Natural killer cell (primary cell): ENCODE measurements around the gene RAB30. TPM values are rescaled to one million over a fixed set of nuclear protein-coding genes. Genes with fewer than 3 reads are reported as not detected.

ENCODE experiments used
- ATAC-seq, 3 donors: fragments of 150-1000 bp in 2 of 3; fragments of 200-7000 bp in 1 of 3; cut with Tn5 transposase; 1 replicate in 1 of 3; 2 replicates in 2 of 3; pipeline ENCODE4 v1.10.0; 2021; ENCODE audit warnings: mild to moderate bottlenecking in 2 of 3, moderate library complexity in 2 of 3
- DNase-seq, 2 donors: peaks; one replicate each; pipeline versions ENCODE4 v3.0.0 to v3.0.0-alpha.2; 2013 to 2021; ENCODE audit warnings: mixed read lengths in 1 of 2
- H3K27ac ChIP-seq: one replicate; pipeline ENCODE4 v1.5.1; 2013; ENCODE audit warnings: mild to moderate bottlenecking, low read length
- H3K27me3 ChIP-seq: one replicate; pipeline ENCODE4 v1.6.1; 2013; ENCODE audit warnings: low read length; ENCODE audit not compliant: control insufficient read depth, insufficient read depth
- H3K36me3 ChIP-seq: one replicate; pipeline ENCODE4 v1.6.1; 2013; ENCODE audit warnings: low read length; ENCODE audit not compliant: control insufficient read depth, insufficient read depth
- H3K4me1 ChIP-seq: one replicate; pipeline ENCODE4 v1.6.1; 2013; ENCODE audit warnings: low read length; ENCODE audit not compliant: control insufficient read depth, insufficient read depth
- H3K4me3 ChIP-seq: one replicate; pipeline ENCODE4 v1.5.1; 2013; ENCODE audit warnings: low read length
- H3K9me3 ChIP-seq: one replicate; pipeline ENCODE4 v1.6.1; 2013; ENCODE audit warnings: low read length; ENCODE audit not compliant: control insufficient read depth, insufficient read depth
- H3K27ac Mint-ChIP-seq, 2 donors: one replicate each; pipeline ENCODE4 v1.8.0; 2022; ENCODE audit warnings: mild to moderate bottlenecking in 2 of 2, mixed read lengths in 2 of 2, moderate library complexity in 1 of 2
- H3K27me3 Mint-ChIP-seq, 2 donors: one replicate each; pipeline ENCODE4 v1.8.0; 2022; ENCODE audit warnings: low read depth in 2 of 2, mixed read lengths in 2 of 2
- H3K36me3 Mint-ChIP-seq: one replicate; pipeline ENCODE4 v1.8.0; 2022; ENCODE audit warnings: mixed read lengths
- H3K4me1 Mint-ChIP-seq, 2 donors: one replicate each; pipeline ENCODE4 v1.8.0; 2022; ENCODE audit warnings: mixed read lengths in 2 of 2
- H3K4me3 Mint-ChIP-seq: one replicate; pipeline ENCODE4 v1.8.0; 2022; ENCODE audit warnings: mild to moderate bottlenecking, moderate library complexity, mixed read lengths
- H3K9me3 Mint-ChIP-seq, 2 donors: one replicate each; pipeline ENCODE4 v1.8.0; 2022; ENCODE audit warnings: mixed read lengths in 2 of 2
- WGBS: methylation state at CpG from one replicate; pipeline ENCODE4 v1.1.7; 2013; ENCODE audit warnings: missing lambda C conversion rate; ENCODE audit not compliant: insufficient coverage; 5-methylcytosine and 5-hydroxymethylcytosine counted together
- intact Hi-C: fragments of 100-400 bp; cut with micrococcal nuclease; formaldehyde crosslinking; loops from one replicate; pipeline ENCODE4 v1.14.2; 2022
- total RNA-seq, 4 donors: library from RNA; stranded (reverse); fragments of 120-200 nt in 1 of 4; gene quantifications; one replicate each; pipeline versions ENCODE4 v1.2.3 to v1.2.4, GENCODE V29; 2013 to 2022
- TF ChIP-seq, protein P1 (sequence below): fragments of 200-600 bp; IDR thresholded peaks from one replicate; pipeline ENCODE4 v1.8.0; 2022; ENCODE audit warnings: antibody characterized with exemption

Gene RAB30
- total RNA-seq, 3 donors from 2014 or later (not counting 1 experiment from before 2014, with no cell fraction given): 10.2 to 23.3 (median 20.5) TPM

DNA sequence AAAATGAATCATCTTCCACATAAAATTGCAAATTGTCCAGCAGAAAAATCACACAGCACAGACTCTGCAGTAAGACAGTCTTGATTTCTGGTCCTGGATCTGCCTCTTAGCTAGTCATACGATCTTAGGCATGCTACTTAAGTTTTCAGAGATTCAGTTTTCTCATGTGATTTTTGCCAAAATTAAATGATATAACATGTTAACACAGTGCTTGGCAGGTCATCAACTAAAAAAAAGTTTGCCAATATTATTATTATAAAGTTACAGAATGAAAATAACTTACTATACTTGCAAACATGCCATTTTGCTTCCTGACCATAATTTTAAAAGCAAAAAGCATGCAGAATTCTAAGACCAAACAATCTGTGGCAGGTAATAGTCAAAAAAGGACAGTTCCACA is 15.1 kb downstream of the RAB30 start:
- Mint-ChIP-seq H3K27me3 (no peaks in the 10 kb centered on the region), H3K9me3 (no peaks in the 10 kb centered on the region), H3K27ac (no peak overlapping the region), H3K36me3 (no peaks in the 10 kb centered on the region), H3K4me3 (no peak overlapping the region), H3K4me1 (peaks cover 19 to 27% of the 10 kb centered on the region in 2 donors)
- no peak for DNase-seq
- intact Hi-C loops: no loop called here
- peaks cover 11% of the 10 kb centered on the region for H3K4me1 ChIP-seq
- H3K36me3 ChIP-seq: no peaks in the 10 kb centered on the region
- 100% methylated on average over 1 of the region's 1 CpG for WGBS
- no peak overlapping the region for H3K4me3 ChIP-seq
- H3K27me3 ChIP-seq: no peaks in the 10 kb centered on the region
- ATAC-seq: no peak
- H3K9me3 ChIP-seq: no peaks in the 10 kb centered on the region
- H3K27ac ChIP-seq: no peak overlapping the region
- TF ChIP-seq, protein P1, sequence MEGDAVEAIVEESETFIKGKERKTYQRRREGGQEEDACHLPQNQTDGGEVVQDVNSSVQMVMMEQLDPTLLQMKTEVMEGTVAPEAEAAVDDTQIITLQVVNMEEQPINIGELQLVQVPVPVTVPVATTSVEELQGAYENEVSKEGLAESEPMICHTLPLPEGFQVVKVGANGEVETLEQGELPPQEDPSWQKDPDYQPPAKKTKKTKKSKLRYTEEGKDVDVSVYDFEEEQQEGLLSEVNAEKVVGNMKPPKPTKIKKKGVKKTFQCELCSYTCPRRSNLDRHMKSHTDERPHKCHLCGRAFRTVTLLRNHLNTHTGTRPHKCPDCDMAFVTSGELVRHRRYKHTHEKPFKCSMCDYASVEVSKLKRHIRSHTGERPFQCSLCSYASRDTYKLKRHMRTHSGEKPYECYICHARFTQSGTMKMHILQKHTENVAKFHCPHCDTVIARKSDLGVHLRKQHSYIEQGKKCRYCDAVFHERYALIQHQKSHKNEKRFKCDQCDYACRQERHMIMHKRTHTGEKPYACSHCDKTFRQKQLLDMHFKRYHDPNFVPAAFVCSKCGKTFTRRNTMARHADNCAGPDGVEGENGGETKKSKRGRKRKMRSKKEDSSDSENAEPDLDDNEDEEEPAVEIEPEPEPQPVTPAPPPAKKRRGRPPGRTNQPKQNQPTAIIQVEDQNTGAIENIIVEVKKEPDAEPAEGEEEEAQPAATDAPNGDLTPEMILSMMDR: no peak

DNA sequence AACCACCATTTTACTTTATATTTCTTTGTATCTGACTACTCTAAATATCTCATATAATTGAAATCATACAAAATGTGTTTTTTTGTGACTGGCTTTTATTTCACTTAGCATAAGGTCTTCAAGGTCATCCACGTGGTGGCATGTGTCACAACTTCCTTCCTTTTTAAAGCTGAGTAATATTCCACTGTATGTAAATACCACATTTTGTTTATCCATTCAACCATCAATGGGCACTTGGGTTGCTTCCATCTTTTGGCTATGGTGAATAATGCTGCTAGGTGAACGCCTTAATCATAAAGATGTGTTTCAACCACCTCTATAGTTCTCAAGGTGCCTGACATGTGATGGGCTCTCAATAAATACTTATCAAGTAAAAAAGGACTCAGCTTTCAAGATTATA is 15.5 kb downstream of the RAB30 start:
- Mint-ChIP-seq H3K4me1 (peaks cover 19 to 27% of the 10 kb centered on the region in 2 donors), H3K27me3 (no peaks in the 10 kb centered on the region), H3K4me3 (no peak overlapping the region), H3K27ac (no peak overlapping the region), H3K36me3 (no peaks in the 10 kb centered on the region), H3K9me3 (no peaks in the 10 kb centered on the region)
- H3K4me1 ChIP-seq: peaks cover 11% of the 10 kb centered on the region
- H3K9me3 ChIP-seq: no peaks in the 10 kb centered on the region
- no peaks in the 10 kb centered on the region for H3K36me3 ChIP-seq
- 0% methylated on average over 1 of the region's 2 CpGs for WGBS
- no peaks in the 10 kb centered on the region for H3K27me3 ChIP-seq
- intact Hi-C loops: no loop called here
- no peak overlapping the region for H3K4me3 ChIP-seq
- TF ChIP-seq, protein P1: no peak
- no peak for ATAC-seq
- no peak for DNase-seq
- no peak overlapping the region for H3K27ac ChIP-seq

DNA sequence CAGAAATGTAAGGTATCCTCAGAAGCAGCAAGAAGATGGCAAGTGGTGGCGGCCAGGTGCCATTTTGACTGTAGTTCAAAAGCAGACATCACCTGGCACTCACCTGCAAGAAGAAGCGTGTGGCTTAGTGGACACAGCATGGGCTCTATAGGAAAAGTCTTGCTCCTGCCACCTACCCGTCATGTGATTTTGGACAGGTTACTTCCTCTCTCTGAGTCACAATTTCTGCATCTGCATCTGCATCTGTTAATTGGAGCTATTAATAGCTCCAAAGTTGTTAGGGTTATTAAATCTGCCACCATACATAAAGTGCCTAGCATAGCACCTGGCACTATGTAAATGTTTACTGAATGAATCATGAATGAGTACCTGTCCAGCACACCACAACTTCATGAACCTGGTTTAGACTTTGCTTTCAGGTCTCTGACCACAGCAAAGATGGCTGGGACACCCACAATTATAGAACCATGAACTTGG is 16.8 kb downstream of the RAB30 start:
- no peak for ATAC-seq
- Histone ChIP-seq H3K27ac (peak overlapping the region; percentile 31), H3K9me3 (no peaks in the 10 kb centered on the region), H3K27me3 (no peaks in the 10 kb centered on the region), H3K36me3 (no peaks in the 10 kb centered on the region), H3K4me1 (peaks cover 11% of the 10 kb centered on the region), H3K4me3 (no peak overlapping the region)
- TF ChIP-seq, protein P1: no peak
- no peak for DNase-seq
- intact Hi-C loops: no loop called here
- peak overlapping the region in 1 of 2 donors; percentile 55 for H3K27ac Mint-ChIP-seq
- 86% methylated on average over 3 of the region's 3 CpGs for WGBS
- H3K4me1 Mint-ChIP-seq: peaks cover 19 to 27% of the 10 kb centered on the region in 2 donors
- H3K27me3 Mint-ChIP-seq: no peaks in the 10 kb centered on the region
- no peaks in the 10 kb centered on the region for H3K9me3 Mint-ChIP-seq
- no peaks in the 10 kb centered on the region for H3K36me3 Mint-ChIP-seq
- H3K4me3 Mint-ChIP-seq: no peak overlapping the region

DNA sequence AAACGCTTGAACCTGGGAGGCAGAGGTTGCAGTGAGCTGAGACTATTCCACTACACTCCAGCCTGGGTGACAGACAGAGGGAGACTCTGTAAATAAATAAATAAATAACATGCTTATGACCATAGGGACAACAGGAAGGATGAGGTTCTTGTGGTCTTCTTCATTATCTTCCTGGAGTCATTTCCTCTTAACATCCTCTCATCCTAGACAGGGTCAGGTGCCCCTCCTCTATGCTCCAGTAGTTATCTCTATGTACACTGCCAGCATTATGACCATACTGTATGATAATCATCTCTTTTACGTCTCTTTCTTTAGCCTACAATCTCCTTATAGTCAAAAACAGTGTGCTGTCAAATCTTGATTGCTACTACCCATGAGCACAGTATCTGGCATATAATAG is 17.7 kb downstream of the RAB30 start:
- no peaks in the 10 kb centered on the region for H3K36me3 Mint-ChIP-seq
- peak overlapping the region; percentile 1 to 17 for H3K27ac Mint-ChIP-seq
- ATAC-seq (peak; percentile 29 to 73 (median 70)), DNase-seq (no peak)
- peaks cover 11% of the 10 kb centered on the region for H3K4me1 ChIP-seq
- peak overlapping the region; percentile 31 for H3K27ac ChIP-seq
- peak overlapping the region; percentile 1 for H3K4me3 Mint-ChIP-seq
- H3K36me3 ChIP-seq: no peaks in the 10 kb centered on the region
- no peaks in the 10 kb centered on the region for H3K9me3 Mint-ChIP-seq
- intact Hi-C loops: no loop called here
- H3K27me3 Mint-ChIP-seq: no peaks in the 10 kb centered on the region
- WGBS: 53% methylated on average over 2 of the region's 2 CpGs
- TF ChIP-seq, protein P1: no peak
- H3K9me3 ChIP-seq: no peaks in the 10 kb centered on the region
- no peak overlapping the region for H3K4me3 ChIP-seq
- peaks cover 19 to 27% of the 10 kb centered on the region in 2 donors for H3K4me1 Mint-ChIP-seq
- H3K27me3 ChIP-seq: no peaks in the 10 kb centered on the region
